Smooth muscle cell of the brain vasculature (primary cell): ENCODE results near the gene RAB3IL1.

Source experiments
- DNase-seq: peaks from one replicate; pipeline ENCODE4 v3.0.0-alpha.2; 2012; ENCODE audit warnings: low read depth, low spot score

The RAB3IL1 gene

DNA sequence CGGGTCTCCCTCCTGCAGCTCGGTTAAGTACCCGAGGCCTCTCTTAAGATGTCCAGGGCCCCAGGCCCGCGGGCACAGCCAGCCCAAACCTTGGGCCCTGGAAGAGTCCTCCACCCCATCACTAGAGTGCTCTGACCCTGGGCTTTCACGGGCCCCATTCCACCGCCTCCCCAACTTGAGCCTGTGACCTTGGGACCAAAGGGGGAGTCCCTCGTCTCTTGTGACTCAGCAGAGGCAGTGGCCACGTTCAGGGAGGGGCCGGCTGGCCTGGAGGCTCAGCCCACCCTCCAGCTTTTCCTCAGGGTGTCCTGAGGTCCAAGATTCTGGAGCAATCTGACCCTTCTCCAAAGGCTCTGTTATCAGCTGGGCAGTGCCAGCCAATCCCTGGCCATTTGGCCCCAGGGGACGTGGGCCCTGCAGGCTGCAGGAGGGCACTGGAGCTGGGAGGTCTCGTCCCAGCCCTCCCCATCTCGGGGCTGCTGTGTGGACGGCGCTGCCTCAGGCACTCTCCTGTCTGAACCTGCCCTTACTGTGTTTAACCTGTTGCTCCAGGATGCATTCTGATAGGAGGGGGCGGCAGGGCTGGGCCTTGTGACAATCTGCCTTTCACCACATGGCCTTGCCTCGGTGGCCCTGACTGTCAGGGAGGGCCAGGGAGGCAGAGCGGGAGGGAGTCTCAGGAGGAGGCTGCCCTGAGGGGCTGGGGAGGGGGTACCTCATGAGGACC, 51.0 kb downstream of the RAB3IL1 start:
- no peak for DNase-seq

DNA sequence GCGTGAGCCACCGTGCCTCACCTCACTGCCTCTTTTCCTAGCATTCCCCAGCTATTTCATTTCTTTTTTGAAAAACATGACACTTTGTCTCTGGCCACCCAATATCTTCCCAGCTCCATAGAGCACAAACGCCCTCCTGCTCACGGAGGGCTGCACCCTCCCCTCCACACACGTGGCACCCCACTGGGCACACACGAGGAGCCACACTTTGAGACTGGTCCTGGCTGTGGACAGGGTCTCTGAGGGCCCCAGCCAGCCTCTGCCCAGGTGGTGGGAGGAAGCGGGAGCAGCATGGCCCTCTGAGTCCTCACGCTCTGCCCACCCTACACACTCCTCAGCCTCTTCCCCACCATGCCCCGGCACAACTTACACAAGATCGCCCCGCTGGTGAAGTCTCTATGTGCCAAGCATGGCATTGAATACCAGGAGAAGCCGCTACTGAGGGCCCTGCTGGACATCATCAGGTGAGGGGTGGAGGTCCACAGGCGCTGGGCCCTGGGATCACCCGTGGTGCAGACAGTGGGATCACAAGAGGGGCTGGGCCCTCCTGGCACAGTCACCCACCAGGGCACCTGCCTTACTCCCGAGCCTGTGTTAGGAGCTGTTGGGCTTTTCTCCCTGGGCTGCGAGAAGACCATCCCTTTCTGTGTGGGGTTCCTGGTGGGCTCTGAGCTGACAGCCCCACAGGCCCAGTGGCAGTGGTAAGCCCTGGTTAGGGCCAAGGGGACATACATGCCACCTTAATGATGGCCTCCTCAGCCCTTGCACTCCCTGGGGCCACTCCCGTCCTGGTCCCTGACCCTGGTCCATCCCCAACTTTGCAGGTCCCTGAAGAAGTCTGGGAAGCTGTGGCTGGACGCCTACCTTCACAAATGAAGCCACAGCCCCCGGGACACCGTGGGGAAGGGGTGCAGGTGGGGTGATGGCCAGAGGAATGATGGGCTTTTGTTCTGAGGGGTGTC, 52.3 kb downstream of the RAB3IL1 start:
- DNase-seq: no peak

DNA sequence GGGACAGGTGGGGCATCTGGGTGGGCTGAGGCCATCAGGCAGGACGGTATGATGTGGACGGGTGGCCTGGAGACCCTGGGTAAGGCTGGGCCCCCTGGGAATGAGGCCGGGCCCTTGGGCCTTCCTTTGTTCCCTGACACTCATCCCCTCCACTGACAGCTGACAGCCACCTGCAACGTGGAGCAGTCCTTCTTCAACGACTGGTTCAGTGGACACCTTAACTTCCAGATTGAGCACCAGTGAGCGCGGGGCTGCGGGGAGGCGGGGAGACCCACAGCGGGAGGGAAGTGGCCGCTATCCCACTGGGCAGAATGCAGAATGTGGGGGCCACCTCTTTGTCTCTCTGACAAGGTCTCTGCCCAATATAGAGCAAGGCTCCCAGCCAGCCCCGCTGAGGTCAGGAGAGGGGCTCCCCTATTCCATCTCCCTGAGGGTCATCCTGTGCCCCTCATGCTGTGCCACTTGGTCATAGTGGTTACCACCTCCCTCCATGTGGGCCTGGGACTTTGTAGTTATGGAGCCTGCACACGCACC, 53.8 kb downstream of the RAB3IL1 start:
- DNase-seq: no peak

DNA sequence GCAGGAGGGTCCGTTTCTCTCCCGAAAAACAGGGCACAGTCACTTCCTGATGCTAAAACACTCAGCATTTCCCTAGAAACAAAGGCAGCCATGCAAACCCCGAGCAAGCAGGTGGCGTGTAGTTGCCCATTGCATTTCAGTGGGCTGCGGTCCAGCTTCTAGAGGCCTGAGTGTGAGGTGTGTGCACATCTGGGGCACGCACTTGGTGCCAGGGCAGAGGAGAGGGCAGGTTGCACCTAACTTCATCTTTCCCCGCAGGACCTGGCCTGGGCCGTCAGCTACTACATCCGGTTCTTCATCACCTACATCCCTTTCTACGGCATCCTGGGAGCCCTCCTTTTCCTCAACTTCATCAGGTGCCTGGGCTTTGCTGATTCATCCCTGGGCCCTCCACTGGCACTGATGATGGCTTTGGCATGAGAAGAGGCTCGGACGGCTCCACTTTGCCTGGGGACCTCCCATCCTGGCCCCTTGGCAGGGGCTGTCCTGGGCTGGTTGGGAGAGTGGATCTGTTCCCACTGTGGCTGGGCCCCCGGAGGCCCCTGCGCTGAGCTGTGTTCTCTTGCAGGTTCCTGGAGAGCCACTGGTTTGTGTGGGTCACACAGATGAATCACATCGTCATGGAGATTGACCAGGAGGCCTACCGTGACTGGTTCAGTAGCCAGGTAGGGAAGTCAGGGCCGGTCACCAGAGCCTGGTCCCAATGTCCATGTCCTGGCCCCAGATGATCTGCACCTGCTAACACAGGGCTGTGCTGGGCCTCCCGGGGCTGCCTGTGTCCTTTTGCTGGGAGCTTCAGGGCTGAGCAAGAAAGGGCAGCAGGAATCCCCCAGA, 54.4 kb downstream of the RAB3IL1 start:
- DNase-seq: no peak

DNA sequence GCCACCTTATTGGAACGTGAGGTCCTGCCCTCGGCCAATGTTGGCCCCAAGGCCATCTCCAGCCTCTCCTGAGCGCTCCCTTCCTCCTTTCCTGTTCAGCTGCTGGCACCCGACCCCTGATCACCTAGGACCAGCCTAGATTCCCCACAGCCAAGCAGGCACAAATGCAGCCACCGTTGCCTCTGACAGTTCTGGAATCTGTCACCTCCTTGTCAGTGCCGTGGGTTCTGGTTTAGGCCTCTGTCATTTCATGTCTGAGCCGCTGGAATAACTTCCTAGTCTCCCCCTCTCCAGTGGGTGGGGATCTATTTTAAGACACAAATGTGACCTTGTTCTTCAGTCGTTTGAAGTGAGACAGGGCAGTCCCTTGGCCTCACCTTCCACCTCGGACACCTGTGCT, 55.7 kb downstream of the RAB3IL1 start:
- DNase-seq: no peak

DNA sequence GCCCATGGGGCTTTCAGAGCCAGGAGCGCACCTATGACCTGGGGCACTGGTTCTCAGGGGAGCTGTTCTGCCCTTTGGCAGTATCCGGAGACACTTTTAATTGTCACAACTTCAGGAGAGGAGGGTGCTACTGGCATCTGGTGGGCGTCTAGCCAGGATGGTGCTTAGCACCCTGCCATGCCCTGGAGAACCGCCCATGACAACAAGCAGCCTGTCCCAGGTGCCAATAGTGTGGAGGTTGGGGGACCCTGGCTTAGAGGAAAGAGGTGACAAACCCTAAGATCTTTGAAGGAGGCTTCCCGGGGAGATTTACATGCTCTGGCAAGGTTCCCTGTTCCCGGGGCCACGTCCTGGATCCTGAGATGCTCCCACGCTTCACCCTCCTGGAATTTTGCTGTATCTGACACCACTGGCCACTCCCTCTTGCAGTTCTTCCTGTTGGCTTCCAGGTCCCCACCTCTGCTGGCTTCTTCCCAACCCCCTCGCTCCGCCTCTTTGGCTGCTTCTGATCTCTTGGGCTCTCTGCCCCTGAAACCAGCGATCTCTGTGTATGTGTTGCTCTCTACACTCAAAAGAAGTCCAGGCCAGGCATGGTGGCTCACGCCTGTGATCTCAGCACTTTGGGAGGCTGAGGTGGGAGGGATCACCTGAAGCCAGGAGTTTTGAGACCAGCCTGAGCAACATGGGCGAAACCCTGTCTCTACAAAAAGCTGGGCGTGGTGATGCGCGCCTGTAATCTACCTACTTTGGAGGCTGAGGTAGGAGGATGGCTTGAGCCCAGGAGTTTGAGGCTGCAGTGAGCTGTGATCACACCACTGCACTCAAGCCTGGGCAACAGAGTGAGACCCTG, 57.1 kb downstream of the RAB3IL1 start:
- no peak for DNase-seq

DNA sequence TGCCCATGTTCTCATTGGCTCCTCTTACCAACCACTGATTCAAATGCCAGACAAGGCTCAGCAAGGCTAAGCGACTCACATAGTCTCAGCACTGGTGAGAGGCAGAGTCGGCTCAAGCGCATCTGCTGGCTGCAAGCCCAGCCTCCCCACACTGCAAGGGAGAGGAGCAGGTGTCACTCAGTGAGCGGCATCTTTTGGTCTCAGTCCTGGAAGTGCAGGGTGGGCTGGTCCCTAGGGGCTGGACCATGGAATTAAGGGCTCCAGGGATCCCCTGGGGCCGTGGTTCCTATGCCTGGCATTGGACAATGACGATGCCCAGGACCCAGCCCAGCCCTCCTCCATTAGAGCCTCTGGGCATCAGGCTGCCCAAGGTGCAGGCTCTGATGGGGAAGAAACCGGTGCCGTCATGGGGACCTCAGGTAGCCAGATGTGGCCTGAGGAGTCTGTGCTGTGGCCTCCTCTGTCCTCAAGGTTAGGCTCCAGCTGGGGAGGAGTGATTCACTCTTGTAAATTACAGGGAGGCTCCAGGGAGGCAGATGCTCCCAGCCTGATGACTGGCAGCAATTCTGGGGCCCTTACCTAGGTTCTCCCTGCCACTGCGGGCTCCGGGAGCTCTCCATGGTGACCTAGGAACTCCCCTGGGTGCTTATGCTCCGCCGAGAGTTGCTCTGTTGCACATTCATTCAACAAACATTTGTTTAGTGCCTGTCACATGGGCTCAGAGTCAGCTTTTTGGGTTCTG, 61.3 kb downstream of the RAB3IL1 start:
- DNase-seq: no peak

DNA sequence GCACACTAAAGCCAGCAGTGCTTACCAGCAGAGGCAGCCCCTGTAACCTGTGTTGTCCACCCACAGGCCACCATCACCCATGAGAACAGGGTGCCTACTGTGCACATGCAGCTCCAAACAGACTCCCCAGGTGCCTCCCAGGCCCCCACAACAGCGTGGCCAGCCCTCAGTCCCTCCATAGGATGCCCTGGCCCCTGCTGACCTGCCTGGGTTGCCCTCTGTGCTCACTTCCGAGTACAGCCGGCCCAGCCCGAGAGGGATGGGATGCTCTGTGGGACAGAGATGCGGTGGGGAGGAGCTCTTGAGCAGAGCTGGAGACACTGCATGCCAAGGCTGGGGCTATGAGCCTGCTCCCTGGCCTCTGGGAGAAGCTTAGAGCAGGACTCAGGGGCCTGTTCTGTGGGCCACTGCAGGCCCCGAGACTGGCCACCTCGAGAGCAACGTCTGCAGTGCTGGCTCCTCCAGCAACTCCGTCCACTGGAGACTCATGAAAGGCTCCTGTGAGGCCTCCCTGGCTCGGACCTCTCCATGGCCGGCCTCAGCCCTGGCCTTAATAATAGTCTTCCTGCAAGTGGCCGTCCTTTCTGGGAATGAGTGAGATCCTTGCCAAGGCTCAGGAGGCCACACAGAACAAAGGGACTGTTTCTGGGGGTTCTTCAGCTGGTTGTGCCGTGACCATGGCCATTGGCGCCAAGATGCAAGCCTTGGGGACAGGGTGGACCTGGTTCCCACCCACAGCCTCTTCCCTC, 62.2 kb downstream of the RAB3IL1 start:
- no peak for DNase-seq

DNA sequence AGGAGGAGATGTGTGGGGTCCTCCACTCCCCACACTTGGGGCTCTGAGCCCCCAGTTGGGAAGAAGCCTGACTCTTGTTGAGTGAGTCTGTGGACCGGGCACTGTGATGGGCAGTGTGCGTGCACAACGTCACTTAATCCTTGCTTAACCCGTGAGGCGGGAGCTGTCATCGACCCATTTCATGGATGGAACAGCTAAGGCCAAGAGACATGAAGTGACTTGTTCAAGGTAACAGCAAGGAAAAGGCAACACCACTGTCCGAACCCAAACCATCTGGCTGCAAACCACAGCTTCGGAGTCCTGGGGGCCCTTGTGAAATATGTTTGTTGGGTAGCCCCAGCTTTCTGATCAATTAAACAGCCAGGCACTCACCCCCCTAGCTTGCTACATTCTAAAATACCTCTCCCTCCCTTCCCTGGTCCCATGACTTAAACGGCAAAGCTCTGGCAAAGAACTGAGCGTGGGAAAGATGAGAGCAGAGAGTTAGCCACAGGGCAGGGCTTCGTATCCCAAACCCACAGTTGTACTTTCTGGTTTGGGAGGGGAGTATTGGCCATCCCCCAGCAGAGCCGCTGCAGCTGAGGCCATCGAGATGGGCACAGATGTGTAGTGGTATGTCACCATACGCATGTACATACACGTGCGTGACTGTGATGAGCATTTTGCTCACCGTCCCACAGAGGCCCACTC, 63.0 kb downstream of the RAB3IL1 start:
- no peak for DNase-seq

DNA sequence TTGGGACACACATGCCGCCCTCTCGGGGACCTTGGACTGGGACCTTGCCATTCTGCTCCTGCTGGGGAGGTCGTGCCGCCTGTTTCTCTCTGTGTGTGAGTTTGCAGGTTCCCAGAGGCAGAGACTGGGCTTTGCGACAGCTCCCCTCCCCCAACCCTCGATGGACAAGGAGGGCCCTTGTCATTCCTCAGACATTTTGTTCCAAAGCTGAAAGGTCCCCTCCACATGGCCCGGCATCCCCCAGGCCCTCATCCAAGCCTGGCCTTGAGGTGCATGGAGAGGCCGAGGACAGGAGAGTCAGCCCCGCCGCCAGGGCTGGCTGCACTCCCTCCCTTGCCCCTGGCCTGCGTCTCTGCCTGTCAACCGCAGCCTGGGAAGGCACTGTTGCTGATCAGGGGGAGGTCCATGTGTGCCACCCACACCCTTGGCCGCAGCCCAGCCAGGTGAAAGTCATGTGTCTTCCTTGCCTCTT, 63.6 kb downstream of the RAB3IL1 start:
- no peak for DNase-seq

DNA sequence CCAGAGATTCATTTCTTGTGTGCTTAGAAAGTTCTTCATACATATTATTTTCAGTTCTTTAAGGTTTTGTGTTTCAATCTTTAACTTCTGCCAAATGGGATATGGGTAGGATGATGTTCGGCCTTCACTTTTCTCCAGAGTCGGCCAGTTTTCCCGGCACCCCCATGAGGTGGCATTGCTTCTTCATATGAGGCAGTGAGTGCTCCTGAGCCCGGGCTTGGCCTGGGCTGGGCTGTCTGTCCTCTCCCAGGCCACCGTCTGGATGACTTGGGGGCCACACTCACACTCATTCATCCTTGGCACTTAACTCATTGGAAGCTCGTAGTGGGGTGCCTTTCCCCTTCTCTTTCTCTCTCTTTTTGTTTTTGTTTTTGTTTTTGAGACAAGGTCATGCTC, 65.5 kb downstream of the RAB3IL1 start:
- DNase-seq: no peak

DNA sequence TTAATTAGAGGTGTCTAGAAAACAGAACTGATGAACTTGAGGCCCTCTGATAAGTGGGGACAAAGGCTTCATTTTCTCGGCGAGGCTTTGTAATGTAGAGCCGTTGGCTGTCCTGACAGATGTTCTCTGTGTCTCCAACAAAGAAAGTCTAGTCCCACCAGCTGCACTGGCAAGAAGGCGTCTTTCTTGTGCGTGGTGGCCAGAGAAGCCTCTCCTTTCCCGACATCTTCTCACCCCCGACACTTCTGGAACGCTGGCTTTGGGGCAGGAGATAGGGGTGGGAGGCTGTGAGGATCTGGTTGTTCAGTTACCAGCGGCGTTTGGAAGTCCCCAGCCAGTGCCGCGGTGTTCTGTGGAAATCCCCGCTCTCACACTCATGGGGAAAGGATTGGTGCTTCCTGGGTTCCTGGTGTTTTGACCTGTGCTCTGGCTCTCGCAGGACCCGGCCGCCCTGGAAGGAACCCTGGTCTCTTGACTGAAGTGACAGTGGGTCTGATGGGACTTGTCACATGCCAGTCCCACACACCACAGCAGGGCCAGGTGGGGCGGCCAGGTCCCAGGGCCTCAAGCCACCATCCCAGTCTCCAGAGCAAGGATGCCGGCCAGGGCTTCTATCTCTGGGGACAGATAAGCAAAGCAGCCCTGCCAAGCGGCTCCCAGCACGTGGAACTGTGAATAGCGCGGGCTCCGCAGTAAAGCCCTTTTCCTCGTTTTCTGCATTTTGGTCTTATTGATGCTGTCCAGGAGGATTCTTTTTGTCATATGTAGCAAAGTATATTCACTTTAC, 66.1 kb downstream of the RAB3IL1 start:
- no peak for DNase-seq

DNA sequence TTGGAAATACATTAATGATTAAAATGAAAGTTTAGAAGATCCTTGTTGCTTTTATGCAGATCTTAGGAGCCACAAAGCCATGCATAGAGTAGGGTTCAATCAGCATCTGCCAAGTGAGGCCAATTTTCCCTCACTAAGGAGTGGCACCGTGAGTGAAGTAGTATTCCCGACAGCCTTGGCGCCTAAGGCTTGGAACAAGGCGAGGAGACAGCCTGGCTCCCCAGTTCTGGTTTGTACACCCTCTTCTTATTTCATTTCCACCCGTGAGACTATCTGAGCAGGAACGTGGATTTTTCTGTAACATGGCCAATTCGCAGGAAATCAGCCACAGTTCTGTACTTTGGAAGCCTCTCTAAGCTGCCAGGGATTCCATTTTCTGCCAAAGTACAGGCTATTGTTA, 66.7 kb downstream of the RAB3IL1 start:
- no peak for DNase-seq

DNA sequence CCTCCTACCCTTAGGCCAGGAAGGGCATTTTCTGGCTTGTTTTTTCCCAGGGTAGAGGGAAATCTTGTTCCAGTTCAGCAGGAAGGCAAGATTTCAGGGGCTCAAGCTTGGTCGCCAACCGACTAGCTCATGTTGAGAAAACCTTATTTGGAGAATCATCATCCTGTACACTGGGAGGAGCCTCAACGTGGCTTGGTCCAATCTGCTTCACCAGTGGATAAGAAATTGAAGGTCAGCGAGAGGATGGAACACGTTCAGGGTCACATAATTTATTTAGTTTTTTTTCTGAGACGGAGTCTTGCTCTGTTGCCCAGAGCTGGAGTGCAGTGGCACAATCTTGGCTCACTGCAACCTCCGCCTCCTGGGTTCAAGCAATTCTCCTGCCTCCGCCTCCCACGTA, 68.7 kb downstream of the RAB3IL1 start:
- no peak for DNase-seq

DNA sequence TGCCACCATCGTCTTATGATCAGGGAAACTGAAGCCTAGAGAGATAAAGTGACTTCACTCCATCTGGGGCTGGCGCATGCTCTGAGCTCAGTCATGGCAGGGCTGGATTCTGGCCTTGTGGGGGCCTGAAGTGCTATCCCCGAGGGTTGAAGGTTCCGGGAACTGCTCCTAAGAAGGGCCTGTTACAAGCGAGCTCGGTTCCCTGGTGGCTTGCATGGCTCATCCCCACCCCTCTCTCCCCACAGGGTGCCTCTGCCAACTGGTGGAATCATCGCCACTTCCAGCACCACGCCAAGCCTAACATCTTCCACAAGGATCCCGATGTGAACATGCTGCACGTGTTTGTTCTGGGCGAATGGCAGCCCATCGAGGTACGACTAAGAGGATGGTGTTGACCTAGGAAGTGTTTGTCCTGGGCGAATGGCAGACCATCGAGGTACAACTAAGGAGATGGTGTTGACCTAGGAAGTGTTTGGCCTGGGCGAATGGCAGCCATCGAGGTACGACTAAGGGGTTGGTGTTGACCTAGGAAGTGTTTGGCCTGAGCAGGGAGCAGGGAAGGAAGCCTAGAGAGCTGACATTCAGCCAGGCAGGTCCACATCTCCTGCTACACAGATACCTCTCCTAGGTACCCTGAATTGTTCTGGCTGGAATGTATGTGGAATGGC, 69.3 kb downstream of the RAB3IL1 start:
- no peak for DNase-seq
